LNCAP (cell line): ENCODE measurements around the gene CATSPERZ.

Source experiments
- TF ChIP-seq, protein P1 (sequence below): fragments of 450-650 bp; IDR thresholded peaks from 2 replicates; pipeline ENCODE4 v1.5.1; 2017; ENCODE audit warnings: mild to moderate bottlenecking

The CATSPERZ gene

DNA sequence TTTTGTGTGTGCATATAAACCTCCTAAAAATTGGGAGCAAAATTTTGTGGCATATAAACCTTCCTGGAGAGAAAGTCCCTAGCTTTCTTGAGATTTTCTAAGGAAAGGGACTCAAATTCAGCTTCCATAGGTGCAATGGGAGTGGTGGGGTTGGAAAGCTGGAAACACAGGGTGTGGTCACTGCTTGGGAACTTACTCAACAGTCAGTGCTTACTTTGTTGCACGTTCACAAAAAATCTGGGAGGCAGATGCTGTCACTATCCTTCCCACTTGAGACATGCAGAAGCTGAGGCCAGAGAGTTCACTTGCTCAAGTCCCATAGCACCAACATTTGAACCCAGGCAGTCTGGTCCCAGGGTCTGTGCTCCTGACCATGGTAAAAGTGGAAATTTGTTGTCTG is 3.9 kb upstream of the CATSPERZ start:
- TF ChIP-seq, protein P1, sequence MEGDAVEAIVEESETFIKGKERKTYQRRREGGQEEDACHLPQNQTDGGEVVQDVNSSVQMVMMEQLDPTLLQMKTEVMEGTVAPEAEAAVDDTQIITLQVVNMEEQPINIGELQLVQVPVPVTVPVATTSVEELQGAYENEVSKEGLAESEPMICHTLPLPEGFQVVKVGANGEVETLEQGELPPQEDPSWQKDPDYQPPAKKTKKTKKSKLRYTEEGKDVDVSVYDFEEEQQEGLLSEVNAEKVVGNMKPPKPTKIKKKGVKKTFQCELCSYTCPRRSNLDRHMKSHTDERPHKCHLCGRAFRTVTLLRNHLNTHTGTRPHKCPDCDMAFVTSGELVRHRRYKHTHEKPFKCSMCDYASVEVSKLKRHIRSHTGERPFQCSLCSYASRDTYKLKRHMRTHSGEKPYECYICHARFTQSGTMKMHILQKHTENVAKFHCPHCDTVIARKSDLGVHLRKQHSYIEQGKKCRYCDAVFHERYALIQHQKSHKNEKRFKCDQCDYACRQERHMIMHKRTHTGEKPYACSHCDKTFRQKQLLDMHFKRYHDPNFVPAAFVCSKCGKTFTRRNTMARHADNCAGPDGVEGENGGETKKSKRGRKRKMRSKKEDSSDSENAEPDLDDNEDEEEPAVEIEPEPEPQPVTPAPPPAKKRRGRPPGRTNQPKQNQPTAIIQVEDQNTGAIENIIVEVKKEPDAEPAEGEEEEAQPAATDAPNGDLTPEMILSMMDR = no peak

- TF ChIP-seq, protein P1 = no peak
Observed at GRCh38 chr11:64296830-64297698, 3.1 kb upstream of the CATSPERZ start.

GRCh38 chr11:64297699-64298358 is 2.3 kb upstream of the CATSPERZ start:
- TF ChIP-seq, protein P1 = no peak

DNA sequence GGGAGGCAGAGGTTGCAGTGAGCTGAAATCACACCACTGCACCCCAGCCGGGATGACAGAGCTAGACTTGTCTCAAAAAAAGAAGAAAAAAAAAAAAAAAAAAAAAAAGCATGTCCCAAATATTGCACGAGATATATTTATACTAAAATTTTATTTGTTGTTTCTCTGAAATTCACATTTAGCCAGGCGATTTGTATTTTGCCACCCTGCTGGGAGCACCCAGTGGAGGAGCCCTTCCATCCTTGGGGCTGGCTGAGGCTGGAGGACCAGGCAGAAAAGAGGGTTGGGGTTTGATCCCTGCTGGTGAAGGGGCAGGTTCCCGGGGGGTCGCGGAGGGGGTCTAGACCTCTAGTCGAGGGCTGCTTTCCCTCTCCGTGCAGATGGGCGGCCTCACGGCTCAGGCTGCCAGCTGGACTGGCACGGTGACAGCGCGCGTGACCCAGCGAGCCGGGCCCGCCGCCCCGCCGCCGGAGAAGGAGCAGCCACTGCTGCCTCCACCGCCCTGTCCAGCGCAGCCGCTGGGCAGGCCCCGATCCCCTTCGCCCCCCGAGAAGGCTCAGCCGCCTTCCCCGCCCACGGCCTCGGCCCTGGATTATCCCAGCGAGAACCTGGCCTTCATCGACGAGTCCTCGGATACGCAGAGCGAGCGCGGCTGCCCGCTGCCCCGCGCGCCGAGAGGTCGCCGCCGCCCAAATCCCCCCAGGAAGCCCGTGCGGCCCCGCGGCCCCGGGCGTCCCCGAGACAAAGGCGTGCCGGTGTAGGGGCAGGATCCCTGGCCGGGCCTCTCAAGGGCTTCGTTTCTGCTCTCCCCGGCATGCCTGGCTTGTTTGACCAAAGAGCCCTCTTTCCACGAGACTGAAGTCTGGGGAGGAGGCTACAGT is 952 bp upstream of the CATSPERZ start:
- TF ChIP-seq, protein P1 = no peak

DNA sequence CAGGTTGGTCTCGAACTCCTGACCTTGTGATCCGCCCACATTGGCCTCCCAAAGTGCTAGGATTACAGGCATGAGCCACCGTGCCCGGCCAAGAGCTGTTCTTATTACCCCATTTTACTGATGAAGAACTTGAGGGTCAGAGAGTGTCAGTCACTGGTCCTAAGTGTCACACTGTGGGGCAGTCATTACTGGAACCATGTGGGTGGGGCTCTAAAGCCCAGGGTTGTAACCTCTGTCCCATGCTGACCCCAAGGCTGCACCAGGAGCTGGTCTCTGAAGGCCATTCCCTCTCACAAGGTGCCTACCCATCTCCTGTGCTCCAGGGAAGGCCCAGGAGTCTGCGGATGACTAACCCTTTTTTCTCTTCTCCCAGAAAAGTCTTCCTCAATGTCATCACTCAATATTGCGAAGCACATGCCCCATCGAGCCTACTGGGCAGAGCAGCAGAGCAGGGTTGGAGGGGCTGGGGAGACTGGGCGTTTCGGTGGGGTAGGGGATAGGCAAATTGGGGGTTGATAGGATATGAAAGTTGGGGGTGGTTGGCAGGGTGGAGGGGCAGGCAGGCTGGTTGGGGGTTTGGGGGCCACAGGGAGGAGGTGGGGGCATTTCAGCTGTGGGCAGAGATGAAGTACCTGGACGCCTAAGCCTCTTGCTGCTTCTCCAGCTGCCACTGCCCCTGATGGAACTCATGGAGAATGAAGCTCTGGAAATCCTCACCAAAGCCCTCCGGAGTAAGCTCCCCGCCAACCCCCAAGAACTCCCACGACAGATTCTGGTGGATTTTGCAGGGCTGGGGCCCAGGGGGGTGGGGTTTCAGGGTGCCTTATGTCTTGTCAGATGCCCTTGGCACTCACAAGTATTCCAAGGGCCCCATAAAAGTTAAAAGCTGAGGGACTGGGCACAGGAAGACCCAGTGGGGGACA is 3.2 kb downstream of the CATSPERZ start:
- TF ChIP-seq, protein P1 = no peak

GRCh38 chr11:64304032-64304315 is 3.8 kb downstream of the CATSPERZ start:
- TF ChIP-seq, protein P1 = no peak
